MM.1S (cell line): ENCODE measurements around the gene GUCA2A.

Experiments used
- EZH2 ChIP-seq: fragments of 300-600 bp; sonication (generic); optimal IDR thresholded peaks from 2 replicates; pipeline ENCODE3; 2017; ENCODE audit warnings: low read depth, mild to moderate bottlenecking, antibody characterized with exemption, low read length, mixed read lengths
- EZH2phosphoT487 ChIP-seq: fragments of 300-600 bp; sonication (generic); IDR thresholded peaks from 2 replicates; pipeline ENCODE4 v1.6.1; 2018; ENCODE audit warnings: antibody characterized with exemption, low read length
- TF ChIP-seq, protein P1 (sequence below): fragments of 300-600 bp; sonication (generic); IDR thresholded peaks from 2 replicates; pipeline ENCODE4 v1.5.1; 2016; ENCODE audit warnings: antibody characterized with exemption, low read length, mixed read lengths

DNA sequence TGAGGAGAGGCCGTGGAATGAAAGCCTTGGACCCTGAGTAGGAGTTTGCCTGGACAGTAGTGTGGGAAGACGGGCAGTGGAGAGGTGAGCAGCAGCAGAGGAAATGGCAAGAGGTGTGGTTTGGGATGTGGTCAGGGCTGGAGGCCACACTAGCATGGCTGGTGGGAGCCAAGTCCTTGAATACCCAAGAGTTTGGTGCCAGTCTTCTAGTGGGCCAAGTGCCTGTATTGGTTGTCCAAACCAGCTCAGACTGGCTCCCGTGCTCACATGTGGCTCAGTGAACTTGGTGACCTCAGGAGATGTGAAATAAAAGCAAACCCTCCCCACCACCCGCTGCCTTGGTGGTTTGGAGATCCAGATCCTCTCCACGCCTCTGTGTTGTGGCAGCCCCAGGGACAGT is 2.4 kb downstream of the GUCA2A start:
- TF ChIP-seq, protein P1, sequence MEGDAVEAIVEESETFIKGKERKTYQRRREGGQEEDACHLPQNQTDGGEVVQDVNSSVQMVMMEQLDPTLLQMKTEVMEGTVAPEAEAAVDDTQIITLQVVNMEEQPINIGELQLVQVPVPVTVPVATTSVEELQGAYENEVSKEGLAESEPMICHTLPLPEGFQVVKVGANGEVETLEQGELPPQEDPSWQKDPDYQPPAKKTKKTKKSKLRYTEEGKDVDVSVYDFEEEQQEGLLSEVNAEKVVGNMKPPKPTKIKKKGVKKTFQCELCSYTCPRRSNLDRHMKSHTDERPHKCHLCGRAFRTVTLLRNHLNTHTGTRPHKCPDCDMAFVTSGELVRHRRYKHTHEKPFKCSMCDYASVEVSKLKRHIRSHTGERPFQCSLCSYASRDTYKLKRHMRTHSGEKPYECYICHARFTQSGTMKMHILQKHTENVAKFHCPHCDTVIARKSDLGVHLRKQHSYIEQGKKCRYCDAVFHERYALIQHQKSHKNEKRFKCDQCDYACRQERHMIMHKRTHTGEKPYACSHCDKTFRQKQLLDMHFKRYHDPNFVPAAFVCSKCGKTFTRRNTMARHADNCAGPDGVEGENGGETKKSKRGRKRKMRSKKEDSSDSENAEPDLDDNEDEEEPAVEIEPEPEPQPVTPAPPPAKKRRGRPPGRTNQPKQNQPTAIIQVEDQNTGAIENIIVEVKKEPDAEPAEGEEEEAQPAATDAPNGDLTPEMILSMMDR, result no peak
- TF ChIP-seq EZH2 (no peak), EZH2phosphoT487 (no peak)
